WTC11 (cell line): ENCODE measurements around the gene PPP6R1. TPM values are rescaled to one million over a fixed set of nuclear protein-coding genes. Genes with fewer than 3 reads are reported as not detected.

ENCODE experiments used
- ATAC-seq: fragments of 200-7000 bp; cut with Tn5 transposase; 2 replicates; pipeline ENCODE4 v1.10.0; 2021; ENCODE audit warnings: mild to moderate bottlenecking, moderate library complexity
- CTCF ChIA-PET: fragments of 300-600 bp; sonication (Branson Sonifier 250); formaldehyde crosslinking; loops from one replicate; lab custom pipeline; 2021; ENCODE audit warnings: antibody characterized with exemption; lab: Charles Lee
- POLR2A ChIA-PET: fragments of 350-600 bp; sonication (Branson Sonifier 250); formaldehyde crosslinking; loops from one replicate; lab custom pipeline; 2021; ENCODE audit warnings: antibody characterized with exemption; lab: Charles Lee
- DNase-seq: peaks from one replicate; pipeline ENCODE4 v3.0.0; 2021; ENCODE audit warnings: low spot score
- H3K27ac Mint-ChIP-seq: 2 replicates; pipeline ENCODE4 v1.8.0; 2021; ENCODE audit warnings: mixed read lengths
- H3K27me3 Mint-ChIP-seq: 2 replicates; pipeline ENCODE4 v1.8.0; 2021; ENCODE audit warnings: low read depth, mild to moderate bottlenecking, moderate library complexity, mixed read lengths
- H3K36me3 Mint-ChIP-seq: 2 replicates; pipeline ENCODE4 v1.8.0; 2021; ENCODE audit warnings: mixed read lengths
- H3K4me1 Mint-ChIP-seq: 2 replicates; pipeline ENCODE4 v1.8.0; 2022; ENCODE audit warnings: mixed read lengths
- H3K4me3 Mint-ChIP-seq: 2 replicates; pipeline ENCODE4 v1.8.0; 2021; ENCODE audit warnings: mild to moderate bottlenecking, moderate library complexity, mixed read lengths
- H3K9me3 Mint-ChIP-seq: 2 replicates; pipeline ENCODE4 v1.8.0; 2021; ENCODE audit warnings: mixed read lengths
- CBFB ChIP-seq: sonication (generic); formaldehyde crosslinking; IDR thresholded peaks from 2 replicates; pipeline ENCODE4 v1.8.1; 2022; ENCODE audit warnings: mild to moderate bottlenecking, low read depth, missing genetic modification reagents
- E2F1 ChIP-seq: sonication (generic); formaldehyde crosslinking; IDR thresholded peaks from 2 replicates; pipeline ENCODE4 v1.8.0; 2022; ENCODE audit warnings: mild to moderate bottlenecking, missing genetic modification reagents
- FOXJ3 ChIP-seq: sonication (generic); formaldehyde crosslinking; IDR thresholded peaks from 2 replicates; pipeline ENCODE4 v1.9.0; 2021; ENCODE audit warnings: missing genetic modification reagents, mild to moderate bottlenecking, borderline replicate concordance
- FOXK1 ChIP-seq: sonication (generic); formaldehyde crosslinking; IDR thresholded peaks from 2 replicates; pipeline ENCODE4 v1.8.0; 2022; ENCODE audit warnings: mild to moderate bottlenecking, moderate library complexity, missing genetic modification reagents
- FOXP1 ChIP-seq: sonication (generic); formaldehyde crosslinking; IDR thresholded peaks from 2 replicates; pipeline ENCODE4 v1.8.0; 2022; ENCODE audit warnings: missing genetic modification reagents, mild to moderate bottlenecking, moderate library complexity, borderline replicate concordance
- IRF2 ChIP-seq: sonication (generic); formaldehyde crosslinking; IDR thresholded peaks from 2 replicates; pipeline ENCODE4 v1.8.0; 2022; ENCODE audit warnings: low read depth, missing genetic modification reagents, borderline replicate concordance
- NFATC4 ChIP-seq: fragments of 250-450 bp; sonication (Bioruptor Pico); IDR thresholded peaks from 2 replicates; pipeline ENCODE4 v1.9.0; 2021; ENCODE audit warnings: mild to moderate bottlenecking
- NR1H2 ChIP-seq: sonication (generic); formaldehyde crosslinking; IDR thresholded peaks from 2 replicates; pipeline ENCODE4 v1.9.0; 2021; ENCODE audit warnings: mild to moderate bottlenecking, moderate library complexity, missing genetic modification reagents
- SMAD3 ChIP-seq: sonication (generic); formaldehyde crosslinking; IDR thresholded peaks from 2 replicates; pipeline ENCODE4 v1.8.0; 2022; ENCODE audit warnings: missing genetic modification reagents, mild to moderate bottlenecking, borderline replicate concordance
- SP1 ChIP-seq: sonication (generic); formaldehyde crosslinking; conservative IDR thresholded peaks from 2 replicates; pipeline ENCODE4 v1.8.1; 2022; ENCODE audit warnings: missing genetic modification reagents
- ZNF219 ChIP-seq: sonication (generic); formaldehyde crosslinking; IDR thresholded peaks from 2 replicates; pipeline ENCODE4 v1.8.0; 2023; ENCODE audit warnings: missing genetic modification reagents, mild to moderate bottlenecking, borderline replicate concordance
- ZNF232 ChIP-seq: sonication (generic); formaldehyde crosslinking; IDR thresholded peaks from 2 replicates; pipeline ENCODE4 v1.8.0; 2022; ENCODE audit warnings: mild to moderate bottlenecking, missing genetic modification reagents
- ZNF423 ChIP-seq: fragments of 250-450 bp; sonication (Bioruptor Pico); IDR thresholded peaks from 2 replicates; pipeline ENCODE4 v2.1.2; 2022; ENCODE audit warnings: mild to moderate bottlenecking, moderate library complexity
- total RNA-seq: library from RNA; stranded (reverse); gene quantifications from 3 replicates; pipeline ENCODE4 v1.2.3, GENCODE V29; 2021
- TF ChIP-seq, protein P1 (sequence below): sonication (generic); formaldehyde crosslinking; IDR thresholded peaks from 2 replicates; pipeline ENCODE4 v1.8.0; 2022; ENCODE audit warnings: mild to moderate bottlenecking, missing genetic modification reagents
- TF ChIP-seq, protein P2 (sequence below): sonication (generic); formaldehyde crosslinking; IDR thresholded peaks from 2 replicates; pipeline ENCODE4 v1.8.1; 2023; ENCODE audit warnings: mild to moderate bottlenecking, missing genetic modification reagents
- TF ChIP-seq, protein P3 (sequence below): sonication (generic); formaldehyde crosslinking; IDR thresholded peaks from 2 replicates; pipeline ENCODE4 v1.8.0; 2023; ENCODE audit warnings: missing genetic modification reagents
- TF ChIP-seq, protein P4 (sequence below): sonication (generic); formaldehyde crosslinking; IDR thresholded peaks from 2 replicates; pipeline ENCODE4 v1.8.0; 2022; ENCODE audit warnings: mild to moderate bottlenecking, missing genetic modification reagents
- TF ChIP-seq, protein P5 (sequence below): sonication (generic); formaldehyde crosslinking; IDR thresholded peaks from 2 replicates; pipeline ENCODE4 v1.8.1; 2022; ENCODE audit warnings: low read depth, mild to moderate bottlenecking, moderate library complexity, missing genetic modification reagents, borderline replicate concordance

PPP6R1 gene
- total RNA-seq, 1 experiment from 2014 or later = 91.8 TPM

DNA sequence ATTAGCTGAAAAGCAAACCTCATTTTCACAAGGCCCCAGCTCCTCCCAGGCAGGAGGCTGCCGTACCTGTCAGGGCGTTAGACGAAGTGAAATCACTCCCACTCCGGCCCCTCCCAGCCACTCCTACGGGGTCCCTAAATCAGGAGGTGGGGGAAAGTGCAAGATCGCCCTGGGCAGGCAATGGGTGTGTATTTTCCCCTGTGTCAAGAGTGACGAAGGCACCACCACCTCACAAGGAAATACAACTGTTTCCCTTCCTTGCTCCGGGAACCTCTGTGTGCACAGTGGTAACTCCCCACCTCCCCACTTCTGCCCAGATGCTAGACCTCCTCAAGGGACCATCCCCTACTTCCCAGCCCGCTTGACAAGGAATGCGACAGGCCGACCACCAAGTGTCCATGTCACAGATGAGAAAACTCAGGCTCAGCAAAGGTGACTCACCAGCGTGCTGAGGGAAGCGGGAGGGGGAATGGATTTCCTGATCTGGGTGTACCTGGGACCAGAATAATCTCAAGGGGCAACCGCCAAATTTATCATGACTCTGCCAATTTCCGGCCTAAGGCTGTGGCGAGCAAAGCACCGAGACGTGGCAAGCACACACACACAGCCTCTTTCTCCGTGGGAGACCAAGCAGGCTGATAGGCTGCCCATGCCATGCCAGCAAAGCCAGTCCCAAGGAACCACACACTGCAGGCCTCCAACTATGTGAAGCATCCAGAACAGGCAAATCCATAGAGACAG, 7.3 kb downstream of the PPP6R1 start:
- TF ChIP-seq, protein P1, sequence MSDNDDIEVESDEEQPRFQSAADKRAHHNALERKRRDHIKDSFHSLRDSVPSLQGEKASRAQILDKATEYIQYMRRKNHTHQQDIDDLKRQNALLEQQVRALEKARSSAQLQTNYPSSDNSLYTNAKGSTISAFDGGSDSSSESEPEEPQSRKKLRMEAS (CRISPR knock-in tag) = no peak
- TF ChIP-seq SP1 (CRISPR knock-in tag) (no peak), NFATC4 (no peak), ZNF219 (CRISPR knock-in tag) (no peak), FOXJ3 (CRISPR knock-in tag) (no peak), CBFB (no peak), SMAD3 (no peak), FOXK1 (CRISPR knock-in tag) (no peak)
- TF ChIP-seq, protein P2, sequence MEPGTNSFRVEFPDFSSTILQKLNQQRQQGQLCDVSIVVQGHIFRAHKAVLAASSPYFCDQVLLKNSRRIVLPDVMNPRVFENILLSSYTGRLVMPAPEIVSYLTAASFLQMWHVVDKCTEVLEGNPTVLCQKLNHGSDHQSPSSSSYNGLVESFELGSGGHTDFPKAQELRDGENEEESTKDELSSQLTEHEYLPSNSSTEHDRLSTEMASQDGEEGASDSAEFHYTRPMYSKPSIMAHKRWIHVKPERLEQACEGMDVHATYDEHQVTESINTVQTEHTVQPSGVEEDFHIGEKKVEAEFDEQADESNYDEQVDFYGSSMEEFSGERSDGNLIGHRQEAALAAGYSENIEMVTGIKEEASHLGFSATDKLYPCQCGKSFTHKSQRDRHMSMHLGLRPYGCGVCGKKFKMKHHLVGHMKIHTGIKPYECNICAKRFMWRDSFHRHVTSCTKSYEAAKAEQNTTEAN (CRISPR knock-in tag) = no peak
- Mint-ChIP-seq H3K27me3 (no peaks in the 10 kb centered on the region), H3K27ac (peak overlapping the region; percentile 79), H3K9me3 (no peaks in the 10 kb centered on the region), H3K36me3 (0 out of 2 replicates have a peak, but pooled peaks cover 3% of the 10 kb centered on the region), H3K4me1 (peaks cover 31% of the 10 kb centered on the region), H3K4me3 (no peak overlapping the region)
- ATAC-seq (no peak), DNase-seq (no peak)
- ChIA-PET POLR2A (interaction anchor here (0.7 kb wide), 1 partner anchor 171 kb away, joined by 3 read pairs; no protein-coding TSS in a partner anchor), CTCF (interaction anchor here (0.6 kb wide), 1 partner anchor 8 kb away, joined by 6 read pairs; no protein-coding TSS in a partner anchor)

DNA sequence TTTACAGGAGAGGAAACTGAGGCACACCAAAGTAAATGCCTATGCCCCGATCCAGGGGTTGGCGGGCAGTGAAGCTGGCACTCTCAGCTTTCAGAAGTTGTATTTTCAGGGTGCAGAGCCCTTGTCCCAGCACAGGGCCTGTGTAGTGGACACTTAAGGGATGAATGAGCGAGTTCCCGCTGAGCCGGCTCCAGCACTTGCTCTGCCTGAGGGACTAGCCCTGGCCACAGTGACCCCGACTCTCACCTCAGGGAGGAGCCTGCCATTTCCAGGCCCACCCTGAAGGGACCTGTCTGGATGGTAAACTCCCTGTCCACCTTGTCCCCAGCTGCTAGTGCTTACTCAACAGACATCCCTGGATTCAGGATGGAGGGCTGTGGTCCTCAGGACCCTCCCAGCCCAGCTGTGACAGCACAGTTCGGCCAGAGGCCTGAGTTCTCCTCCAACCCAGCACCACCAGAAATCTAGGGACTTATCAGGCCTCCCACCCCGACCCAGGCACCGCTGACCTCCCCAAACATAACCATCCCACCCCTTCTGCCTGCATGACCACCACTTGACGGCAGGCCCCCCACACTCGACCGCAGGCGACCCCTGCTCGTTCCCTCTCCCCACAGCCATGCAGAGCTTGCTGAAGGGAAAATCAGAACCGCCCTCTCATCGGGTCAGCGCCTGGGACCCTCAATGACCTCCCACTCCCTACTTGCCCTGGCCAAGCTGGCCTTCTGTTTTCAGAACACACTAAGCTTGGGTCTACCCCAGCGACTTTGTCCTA, 8.4 kb downstream of the PPP6R1 start:
- H3K27ac Mint-ChIP-seq = peak overlapping the region; percentile 79; the same call in 1 of the 2 replicates
- POLR2A ChIA-PET = interaction anchor here (0.6 kb wide), 1 partner anchor 1050 kb away, joined by 3 read pairs; the partner anchor contains the start of gene RPS9
- peaks cover 6% of the 10 kb centered on the region; the same call in 1 of the 2 replicates for H3K36me3 Mint-ChIP-seq
- DNase-seq = no peak
- H3K9me3 Mint-ChIP-seq = no peaks in the 10 kb centered on the region
- no peak overlapping the region for H3K4me3 Mint-ChIP-seq
- no peak for ATAC-seq
- CTCF ChIA-PET = no interaction called here
- TF ChIP-seq FOXK1 (CRISPR knock-in tag) = no peak
- no peak for TF ChIP-seq ZNF423
- TF ChIP-seq, protein P3, sequence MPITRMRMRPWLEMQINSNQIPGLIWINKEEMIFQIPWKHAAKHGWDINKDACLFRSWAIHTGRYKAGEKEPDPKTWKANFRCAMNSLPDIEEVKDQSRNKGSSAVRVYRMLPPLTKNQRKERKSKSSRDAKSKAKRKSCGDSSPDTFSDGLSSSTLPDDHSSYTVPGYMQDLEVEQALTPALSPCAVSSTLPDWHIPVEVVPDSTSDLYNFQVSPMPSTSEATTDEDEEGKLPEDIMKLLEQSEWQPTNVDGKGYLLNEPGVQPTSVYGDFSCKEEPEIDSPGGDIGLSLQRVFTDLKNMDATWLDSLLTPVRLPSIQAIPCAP (CRISPR knock-in tag) = no peak
- no peak for TF ChIP-seq NR1H2
- TF ChIP-seq E2F1 (CRISPR knock-in tag) = no peak
- no peak for TF ChIP-seq ZNF219 (CRISPR knock-in tag)
- TF ChIP-seq, all 79 proteins: peak for 0
- Mint-ChIP-seq H3K27me3 (no peaks in the 10 kb centered on the region), H3K4me1 (peaks cover 21% of the 10 kb centered on the region)

DNA sequence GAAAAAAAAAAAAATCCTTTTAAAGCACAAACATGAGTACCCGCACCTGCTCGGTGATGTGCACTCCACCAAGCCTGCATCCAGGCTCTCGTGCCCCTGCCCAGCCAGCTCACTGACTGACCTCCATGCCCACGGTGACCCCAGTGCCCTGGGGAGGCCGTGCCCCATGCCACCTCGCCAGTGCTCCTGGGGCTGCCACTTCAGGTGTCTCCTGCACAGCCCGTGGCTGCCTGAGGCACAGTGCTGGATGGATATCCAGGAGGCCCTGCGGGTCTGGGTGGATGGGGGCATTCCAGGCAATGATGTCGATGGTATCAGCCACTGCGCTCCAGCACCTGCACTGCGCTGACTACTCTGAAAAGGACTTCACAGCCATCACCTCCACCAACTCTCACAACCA, 9.0 kb downstream of the PPP6R1 start:
- DNase-seq (no peak), ATAC-seq (no peak)
- no peaks in the 10 kb centered on the region for H3K27me3 Mint-ChIP-seq
- POLR2A ChIA-PET = no interaction called here
- no peak overlapping the region for H3K27ac Mint-ChIP-seq
- H3K4me1 Mint-ChIP-seq = peaks cover 16% of the 10 kb centered on the region
- peaks cover 10% of the 10 kb centered on the region for H3K36me3 Mint-ChIP-seq
- CTCF ChIA-PET = no interaction called here
- no peak overlapping the region for H3K4me3 Mint-ChIP-seq
- H3K9me3 Mint-ChIP-seq = no peaks in the 10 kb centered on the region
- TF ChIP-seq, protein P4, sequence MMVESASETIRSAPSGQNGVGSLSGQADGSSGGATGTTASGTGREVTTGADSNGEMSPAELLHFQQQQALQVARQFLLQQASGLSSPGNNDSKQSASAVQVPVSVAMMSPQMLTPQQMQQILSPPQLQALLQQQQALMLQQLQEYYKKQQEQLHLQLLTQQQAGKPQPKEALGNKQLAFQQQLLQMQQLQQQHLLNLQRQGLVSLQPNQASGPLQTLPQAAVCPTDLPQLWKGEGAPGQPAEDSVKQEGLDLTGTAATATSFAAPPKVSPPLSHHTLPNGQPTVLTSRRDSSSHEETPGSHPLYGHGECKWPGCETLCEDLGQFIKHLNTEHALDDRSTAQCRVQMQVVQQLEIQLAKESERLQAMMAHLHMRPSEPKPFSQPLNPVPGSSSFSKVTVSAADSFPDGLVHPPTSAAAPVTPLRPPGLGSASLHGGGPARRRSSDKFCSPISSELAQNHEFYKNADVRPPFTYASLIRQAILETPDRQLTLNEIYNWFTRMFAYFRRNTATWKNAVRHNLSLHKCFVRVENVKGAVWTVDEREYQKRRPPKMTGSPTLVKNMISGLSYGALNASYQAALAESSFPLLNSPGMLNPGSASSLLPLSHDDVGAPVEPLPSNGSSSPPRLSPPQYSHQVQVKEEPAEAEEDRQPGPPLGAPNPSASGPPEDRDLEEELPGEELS (CRISPR knock-in tag) = no peak
- TF ChIP-seq ZNF232 (CRISPR knock-in tag) (no peak), IRF2 (CRISPR knock-in tag) (no peak), FOXP1 (no peak)
- TF ChIP-seq, protein P5, sequence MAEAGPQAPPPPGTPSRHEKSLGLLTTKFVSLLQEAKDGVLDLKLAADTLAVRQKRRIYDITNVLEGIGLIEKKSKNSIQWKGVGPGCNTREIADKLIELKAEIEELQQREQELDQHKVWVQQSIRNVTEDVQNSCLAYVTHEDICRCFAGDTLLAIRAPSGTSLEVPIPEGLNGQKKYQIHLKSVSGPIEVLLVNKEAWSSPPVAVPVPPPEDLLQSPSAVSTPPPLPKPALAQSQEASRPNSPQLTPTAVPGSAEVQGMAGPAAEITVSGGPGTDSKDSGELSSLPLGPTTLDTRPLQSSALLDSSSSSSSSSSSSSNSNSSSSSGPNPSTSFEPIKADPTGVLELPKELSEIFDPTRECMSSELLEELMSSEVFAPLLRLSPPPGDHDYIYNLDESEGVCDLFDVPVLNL = no peak
- TF ChIP-seq, all 79 proteins: peak for 0
